Measurements from ENCODE around the gene PRSS56. TPM values are rescaled to one million over a fixed set of nuclear protein-coding genes. Genes with fewer than 3 reads are reported as not detected.

The PRSS56 gene
- total and polyA plus RNA-seq, 2 donors (not counting 1 experiment from before 2014, with no cell fraction given) = not detected

DNA sequence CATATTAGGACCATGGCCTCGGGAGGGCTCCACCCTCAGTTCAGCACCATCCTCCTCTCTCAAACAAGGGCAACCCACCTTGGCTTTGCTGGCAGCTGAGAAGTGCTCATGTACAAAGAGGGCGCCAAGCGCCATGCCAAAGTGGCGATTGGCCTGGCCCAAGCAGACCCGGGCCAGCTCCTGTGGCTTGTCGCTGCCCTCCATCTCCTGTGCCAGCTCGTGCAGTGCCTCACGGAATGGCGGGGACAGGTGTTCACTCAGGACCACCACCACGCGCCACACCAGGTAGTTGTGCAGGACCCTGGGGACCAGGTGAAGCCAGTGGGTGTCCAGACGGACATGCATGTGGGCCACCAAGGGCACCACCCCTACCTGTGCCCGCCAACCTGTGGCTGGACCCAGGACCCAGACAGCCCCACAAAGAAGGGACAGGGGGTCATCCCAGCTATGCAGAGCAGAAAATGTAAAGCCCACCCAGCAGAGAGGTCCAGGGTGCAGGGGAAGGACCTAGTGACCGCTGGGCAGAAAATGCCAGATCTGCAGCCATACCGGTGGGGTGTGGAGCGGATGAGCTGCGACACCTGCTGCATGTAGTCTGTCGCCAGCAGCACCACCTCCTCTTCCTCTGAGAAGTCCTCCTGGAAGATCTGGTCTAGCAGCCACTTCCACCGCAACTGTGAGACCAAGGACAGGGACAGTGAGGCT lies 36.1 kb upstream of the PRSS56 start:
- no peak overlapping the region for H3K4me3 ChIP-seq (replicated peaks in 1 of 4; ENCODE audit: control extremely low read depth in 1 of 4, insufficient read depth in 1 of 4, low read depth in 3 of 4, low read length in 4 of 4)
- no peaks in the 10 kb centered on the region for H3K9me3 ChIP-seq (ENCODE audit: control insufficient read depth, insufficient read depth, low read depth, low read length)
- H3K27me3 ChIP-seq (ENCODE audit: control insufficient read depth, insufficient read depth, low read length) = peaks cover 21% of the 10 kb centered on the region
- H3K79me2 ChIP-seq (ENCODE audit: control insufficient read depth, insufficient read depth, low read length) = no peaks in the 10 kb centered on the region
- H3K36me3 ChIP-seq (ENCODE audit: control insufficient read depth, insufficient read depth, low read length) = no peaks in the 10 kb centered on the region
- TF ChIP-seq, protein P1, sequence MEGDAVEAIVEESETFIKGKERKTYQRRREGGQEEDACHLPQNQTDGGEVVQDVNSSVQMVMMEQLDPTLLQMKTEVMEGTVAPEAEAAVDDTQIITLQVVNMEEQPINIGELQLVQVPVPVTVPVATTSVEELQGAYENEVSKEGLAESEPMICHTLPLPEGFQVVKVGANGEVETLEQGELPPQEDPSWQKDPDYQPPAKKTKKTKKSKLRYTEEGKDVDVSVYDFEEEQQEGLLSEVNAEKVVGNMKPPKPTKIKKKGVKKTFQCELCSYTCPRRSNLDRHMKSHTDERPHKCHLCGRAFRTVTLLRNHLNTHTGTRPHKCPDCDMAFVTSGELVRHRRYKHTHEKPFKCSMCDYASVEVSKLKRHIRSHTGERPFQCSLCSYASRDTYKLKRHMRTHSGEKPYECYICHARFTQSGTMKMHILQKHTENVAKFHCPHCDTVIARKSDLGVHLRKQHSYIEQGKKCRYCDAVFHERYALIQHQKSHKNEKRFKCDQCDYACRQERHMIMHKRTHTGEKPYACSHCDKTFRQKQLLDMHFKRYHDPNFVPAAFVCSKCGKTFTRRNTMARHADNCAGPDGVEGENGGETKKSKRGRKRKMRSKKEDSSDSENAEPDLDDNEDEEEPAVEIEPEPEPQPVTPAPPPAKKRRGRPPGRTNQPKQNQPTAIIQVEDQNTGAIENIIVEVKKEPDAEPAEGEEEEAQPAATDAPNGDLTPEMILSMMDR (conservative IDR thresholded peaks at IDR 0.05 in 1 of 2, IDR thresholded peaks at IDR 0.05 in 1 of 2; ENCODE audit: low read depth in 1 of 2, low read length in 2 of 2) = no peak
- no peak for TF ChIP-seq EZH2 (IDR thresholded peaks at IDR 0.05; ENCODE audit: low read length, missing control alignments)
- no peaks in the 10 kb centered on the region for H4K20me1 ChIP-seq (ENCODE audit: control insufficient read depth, extremely low read depth, insufficient read depth, low read length)
- H3K4me1 ChIP-seq (ENCODE audit: control insufficient read depth, extremely low read depth, insufficient read depth, low read length) = no peaks in the 10 kb centered on the region
- no peak overlapping the region for H3K9ac ChIP-seq (ENCODE audit: insufficient read depth, low read length)
- no peak overlapping the region for H3K27ac ChIP-seq (ENCODE audit: insufficient read depth, low read length)
- no peak overlapping the region for H2AFZ ChIP-seq (ENCODE audit: low read length)
- no peak overlapping the region for H3K4me2 ChIP-seq (ENCODE audit: extremely low read depth, insufficient read depth, low read length)
- no peak for DNase-seq (ENCODE audit: low read depth in 2 of 2)

DNA sequence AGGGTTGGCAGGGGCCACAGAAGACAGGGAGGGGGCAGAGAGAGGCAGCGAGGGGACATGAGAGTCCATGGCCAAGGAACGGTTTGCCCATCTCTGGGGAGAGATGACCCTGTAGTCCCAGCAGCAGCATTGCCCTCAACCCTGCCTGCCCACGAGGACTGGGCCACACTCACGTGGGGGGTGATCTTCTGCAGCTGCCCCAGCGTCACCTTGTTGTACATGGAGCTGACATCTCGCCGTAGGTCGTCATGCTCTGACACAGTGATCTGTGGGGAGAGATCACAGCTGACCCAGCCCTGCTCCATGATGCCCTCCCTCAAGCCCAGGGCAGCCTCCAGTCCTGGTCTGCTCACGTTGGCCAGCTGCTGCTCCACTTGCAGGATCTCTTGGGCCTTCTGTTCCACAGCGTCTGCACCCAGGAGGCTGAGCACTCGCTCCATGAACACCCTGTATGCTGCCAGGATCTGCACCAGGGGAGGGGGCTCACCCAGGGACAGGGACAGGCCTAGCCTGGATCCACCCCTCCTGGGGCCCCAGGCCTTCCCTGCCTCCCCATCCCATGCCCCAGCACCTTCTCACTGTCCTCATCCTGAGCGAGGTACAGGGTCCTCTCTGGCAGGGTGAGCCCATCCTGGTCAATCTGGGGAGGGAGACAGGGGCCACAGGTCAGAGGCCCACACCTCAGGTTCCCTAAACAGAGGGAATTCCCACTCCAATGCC lies 35.4 kb upstream of the PRSS56 start:
- no peak overlapping the region for H3K4me3 ChIP-seq (replicated peaks in 1 of 4; ENCODE audit: control extremely low read depth in 1 of 4, insufficient read depth in 1 of 4, low read depth in 3 of 4, low read length in 4 of 4)
- no peak for TF ChIP-seq EZH2 (IDR thresholded peaks at IDR 0.05; ENCODE audit: low read length, missing control alignments)
- TF ChIP-seq, protein P1 (conservative IDR thresholded peaks at IDR 0.05 in 1 of 2, IDR thresholded peaks at IDR 0.05 in 1 of 2; ENCODE audit: low read depth in 1 of 2, low read length in 2 of 2) = no peak

DNA sequence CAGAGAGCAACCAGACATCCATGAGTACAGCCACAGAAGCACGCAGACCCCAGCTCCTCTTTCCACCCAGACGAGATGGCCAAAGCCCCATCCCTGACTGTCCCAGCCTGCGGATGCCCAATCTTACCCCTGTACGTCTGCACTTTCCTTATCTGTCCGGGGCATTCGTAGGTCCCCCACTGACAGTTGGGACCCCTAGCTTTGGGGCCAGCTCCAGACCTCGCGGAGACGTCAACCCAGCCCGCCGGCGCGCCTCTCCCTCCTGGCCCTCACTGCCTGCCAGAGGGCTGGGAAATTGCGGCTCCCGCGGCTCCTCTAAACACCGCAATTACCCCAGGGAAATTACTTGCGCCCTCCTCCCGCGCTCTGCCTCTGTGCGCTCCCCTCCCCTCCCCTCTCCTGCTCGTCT lies 34.8 kb upstream of the PRSS56 start:
- H2AFZ ChIP-seq (ENCODE audit: low read length) = no peak overlapping the region
- H3K27me3 ChIP-seq (ENCODE audit: control insufficient read depth, insufficient read depth, low read length) = peaks cover 21% of the 10 kb centered on the region

More for the DNA sequence above, 35.4 kb upstream of the PRSS56 start:
- no peak overlapping the region for H2AFZ ChIP-seq (ENCODE audit: low read length)
- H4K20me1 ChIP-seq (ENCODE audit: control insufficient read depth, extremely low read depth, insufficient read depth, low read length) = no peaks in the 10 kb centered on the region
- no peak for DNase-seq (ENCODE audit: low read depth in 2 of 2)
- H3K79me2 ChIP-seq (ENCODE audit: control insufficient read depth, insufficient read depth, low read length) = no peaks in the 10 kb centered on the region
- no peaks in the 10 kb centered on the region for H3K36me3 ChIP-seq (ENCODE audit: control insufficient read depth, insufficient read depth, low read length)
- H3K4me1 ChIP-seq (ENCODE audit: control insufficient read depth, extremely low read depth, insufficient read depth, low read length) = no peaks in the 10 kb centered on the region
- no peaks in the 10 kb centered on the region for H3K9me3 ChIP-seq (ENCODE audit: control insufficient read depth, insufficient read depth, low read depth, low read length)
- peaks cover 21% of the 10 kb centered on the region for H3K27me3 ChIP-seq (ENCODE audit: control insufficient read depth, insufficient read depth, low read length)
- no peak overlapping the region for H3K27ac ChIP-seq (ENCODE audit: insufficient read depth, low read length)
- H3K9ac ChIP-seq (ENCODE audit: insufficient read depth, low read length) = no peak overlapping the region
- H3K4me2 ChIP-seq (ENCODE audit: extremely low read depth, insufficient read depth, low read length) = no peak overlapping the region

More for the DNA sequence above, 34.8 kb upstream of the PRSS56 start:
- H3K79me2 ChIP-seq (ENCODE audit: control insufficient read depth, insufficient read depth, low read length) = no peaks in the 10 kb centered on the region
- H3K9me3 ChIP-seq (ENCODE audit: control insufficient read depth, insufficient read depth, low read depth, low read length) = no peaks in the 10 kb centered on the region
- no peak overlapping the region for H3K4me2 ChIP-seq (ENCODE audit: extremely low read depth, insufficient read depth, low read length)
- H3K27ac ChIP-seq (ENCODE audit: insufficient read depth, low read length) = no peak overlapping the region
- H3K9ac ChIP-seq (ENCODE audit: insufficient read depth, low read length) = no peak overlapping the region
- no peaks in the 10 kb centered on the region for H3K4me1 ChIP-seq (ENCODE audit: control insufficient read depth, extremely low read depth, insufficient read depth, low read length)
- no peak overlapping the region for H3K4me3 ChIP-seq (replicated peaks in 1 of 4; ENCODE audit: control extremely low read depth in 1 of 4, insufficient read depth in 1 of 4, low read depth in 3 of 4, low read length in 4 of 4)
- TF ChIP-seq, protein P1 (conservative IDR thresholded peaks at IDR 0.05 in 1 of 2, IDR thresholded peaks at IDR 0.05 in 1 of 2; ENCODE audit: low read depth in 1 of 2, low read length in 2 of 2) = no peak
- TF ChIP-seq EZH2 (IDR thresholded peaks at IDR 0.05; ENCODE audit: low read length, missing control alignments) = peak; percentile 33
- H4K20me1 ChIP-seq (ENCODE audit: control insufficient read depth, extremely low read depth, insufficient read depth, low read length) = no peaks in the 10 kb centered on the region
- no peaks in the 10 kb centered on the region for H3K36me3 ChIP-seq (ENCODE audit: control insufficient read depth, insufficient read depth, low read length)
- no peak for DNase-seq (ENCODE audit: low read depth in 2 of 2)

Measured in fibroblast of lung (primary cell).